B cell (primary cell): ENCODE data around the gene STAG1. TPM values are rescaled to one million over a fixed set of nuclear protein-coding genes. Genes with fewer than 3 reads are reported as not detected.

Experiments
- ATAC-seq: fragments of 200-7000 bp; cut with Tn5 transposase; one replicate; pipeline ENCODE4 v1.10.0; 2021; ENCODE audit warnings: low read depth, mild to moderate bottlenecking, moderate number of reproducible peaks, moderate library complexity
- CTCF ChIA-PET: fragments of 350-600 bp; sonication (Branson Sonifier 250); formaldehyde crosslinking; loops from one replicate; lab custom pipeline; 2021; ENCODE audit warnings: antibody characterized with exemption, inconsistent platforms; lab: Charles Lee
- POLR2A ChIA-PET: fragments of 350-600 bp; sonication (Branson Sonifier 250); formaldehyde crosslinking; loops from one replicate; lab custom pipeline; 2021; ENCODE audit warnings: antibody characterized with exemption; lab: Charles Lee
- DNase-seq: peaks from one replicate; pipeline ENCODE4 v3.0.0; 2013
- H2AFZ ChIP-seq: 2 replicates; pipeline ENCODE4 v1.6.1; 2012; ENCODE audit warnings: mild to moderate bottlenecking, low read depth, low read length; ENCODE audit not compliant: insufficient read depth, poor library complexity, severe bottlenecking
- H3K27ac ChIP-seq, 2 donors: 1 replicate in 1 of 2; 2 replicates in 1 of 2; pipeline ENCODE4 v1.5.1; 2012 to 2013; ENCODE audit warnings: low read length in 2 of 2, mild to moderate bottlenecking in 2 of 2, moderate library complexity in 1 of 2
- H3K27me3 ChIP-seq, 4 experiments: fragments of 200-600 bp in 1 of 4; sonication (generic) in 1 of 4; replicated peaks in 1 of 4; 1 replicate in 2 of 4; 2 replicates in 2 of 4; pipeline versions ENCODE4 v1.6.1 to v1.7.0; 2013 to 2016; ENCODE audit warnings: low read length in 3 of 4, mild to moderate bottlenecking in 2 of 4, mixed read lengths in 1 of 4, moderate library complexity in 1 of 4; ENCODE audit not compliant: insufficient read depth in 4 of 4, control insufficient read depth in 3 of 4; ENCODE audit errors: control extremely low read depth in 1 of 4
- H3K36me3 ChIP-seq, 2 experiments: replicated peaks in 1 of 2; 1 replicate in 1 of 2; 2 replicates in 1 of 2; pipeline versions ENCODE4 v1.6.1 to v1.7.1; 2013; ENCODE audit warnings: low read length in 1 of 2; ENCODE audit not compliant: insufficient read depth in 2 of 2, control insufficient read depth in 1 of 2; ENCODE audit errors: control extremely low read depth in 1 of 2, extremely low read depth in 1 of 2
- H3K4me1 ChIP-seq, 2 donors: fragments of 200-600 bp in 1 of 2; sonication (generic) in 1 of 2; 1 replicate in 1 of 2; 2 replicates in 1 of 2; pipeline versions ENCODE4 v1.5.1 to v1.6.1; 2013 to 2017; ENCODE audit warnings: low read length in 2 of 2; ENCODE audit not compliant: control insufficient read depth in 2 of 2, insufficient read depth in 2 of 2
- H3K4me2 ChIP-seq: replicated peaks from 2 replicates; pipeline ENCODE3; 2012; ENCODE audit warnings: mild to moderate bottlenecking, low read depth, low read length; ENCODE audit not compliant: poor library complexity, severe bottlenecking
- H3K4me3 ChIP-seq, 5 experiments: fragments of 200-600 bp in 1 of 5; sonication (generic) in 1 of 5; 1 replicate in 3 of 5; 2 replicates in 2 of 5; pipeline versions ENCODE4 v1.5.1 to v1.7.0; 2011 to 2016; ENCODE audit warnings: low read length in 4 of 5, mild to moderate bottlenecking in 4 of 5, low read depth in 2 of 5, control low read depth in 1 of 5, moderate library complexity in 1 of 5; ENCODE audit not compliant: insufficient read depth in 1 of 5; ENCODE audit errors: control extremely low read depth in 1 of 5, extremely low read depth in 1 of 5
- H3K79me2 ChIP-seq: fragments of 200-600 bp; sonication (generic); one replicate; pipeline ENCODE4 v1.6.0; 2016; ENCODE audit warnings: low read length; ENCODE audit not compliant: control insufficient read depth, insufficient read depth
- H3K9ac ChIP-seq: fragments of 200-600 bp; sonication (generic); 2 replicates; pipeline ENCODE4 v1.6.1; 2017; ENCODE audit warnings: mild to moderate bottlenecking, low read length, moderate library complexity
- H3K9me3 ChIP-seq, 3 donors: one replicate each; pipeline versions ENCODE4 v1.6.1 to v1.7.1; 2013; ENCODE audit warnings: low read length in 2 of 3; ENCODE audit not compliant: control insufficient read depth in 2 of 3, insufficient read depth in 1 of 3; ENCODE audit errors: control extremely low read depth in 1 of 3
- H4K20me1 ChIP-seq: 2 replicates; pipeline ENCODE4 v1.6.0; 2012; ENCODE audit warnings: mild to moderate bottlenecking, low read length; ENCODE audit not compliant: insufficient read depth, control insufficient read depth, poor library complexity, severe bottlenecking
- H3K27ac Mint-ChIP-seq: one replicate; pipeline ENCODE4 v1.8.0; 2021; ENCODE audit warnings: mixed read lengths
- H3K27me3 Mint-ChIP-seq: one replicate; pipeline ENCODE4 v1.8.0; 2021; ENCODE audit warnings: mixed read lengths
- H3K4me1 Mint-ChIP-seq: one replicate; pipeline ENCODE4 v1.8.0; 2021; ENCODE audit warnings: mixed read lengths
- H3K4me3 Mint-ChIP-seq: one replicate; pipeline ENCODE4 v1.8.0; 2021; ENCODE audit warnings: mixed read lengths
- H3K9me3 Mint-ChIP-seq: one replicate; pipeline ENCODE4 v1.8.0; 2022; ENCODE audit warnings: mixed read lengths; ENCODE audit not compliant: insufficient read depth
- CTCF ChIP-seq: fragments of 200-600 bp; IDR thresholded peaks from one replicate; pipeline ENCODE4 v1.8.0; 2022; ENCODE audit warnings: antibody characterized with exemption, mild to moderate bottlenecking
- EZH2 ChIP-seq: IDR thresholded peaks from 2 replicates; pipeline ENCODE4 v1.6.1; 2012; ENCODE audit warnings: borderline replicate concordance, low read depth, mild to moderate bottlenecking, moderate library complexity, low read length; ENCODE audit not compliant: insufficient read depth, poor library complexity, severe bottlenecking
- WGBS: methylation state at CpG from one replicate; pipeline ENCODE4 v1.1.5; 2013; ENCODE audit warnings: missing lambda C conversion rate; ENCODE audit not compliant: insufficient coverage; 5-methylcytosine and 5-hydroxymethylcytosine counted together
- intact Hi-C: fragments of 100-400 bp; cut with micrococcal nuclease; formaldehyde crosslinking; loops from one replicate; pipeline ENCODE4 v1.10.0; 2022
- polyA plus RNA-seq: library from polyadenylated mRNA; depleted of rRNA; stranded (reverse); fragments of >200 nt; gene quantifications from 2 replicates; pipeline ENCODE4 v1.2.3, GENCODE V29; 2012
- total RNA-seq, 2 donors: library from RNA; stranded (reverse); fragments of 120-200 nt in 1 of 2; gene quantifications; 1 replicate in 1 of 2; 2 replicates in 1 of 2; pipeline versions ENCODE4 v1.2.3 to v1.2.4, GENCODE V29; 2013 to 2022

The STAG1 gene
- total and polyA plus RNA-seq, 2 donors (not counting 1 experiment from before 2014, with no cell fraction given): 9.2 to 77.0 TPM

DNA sequence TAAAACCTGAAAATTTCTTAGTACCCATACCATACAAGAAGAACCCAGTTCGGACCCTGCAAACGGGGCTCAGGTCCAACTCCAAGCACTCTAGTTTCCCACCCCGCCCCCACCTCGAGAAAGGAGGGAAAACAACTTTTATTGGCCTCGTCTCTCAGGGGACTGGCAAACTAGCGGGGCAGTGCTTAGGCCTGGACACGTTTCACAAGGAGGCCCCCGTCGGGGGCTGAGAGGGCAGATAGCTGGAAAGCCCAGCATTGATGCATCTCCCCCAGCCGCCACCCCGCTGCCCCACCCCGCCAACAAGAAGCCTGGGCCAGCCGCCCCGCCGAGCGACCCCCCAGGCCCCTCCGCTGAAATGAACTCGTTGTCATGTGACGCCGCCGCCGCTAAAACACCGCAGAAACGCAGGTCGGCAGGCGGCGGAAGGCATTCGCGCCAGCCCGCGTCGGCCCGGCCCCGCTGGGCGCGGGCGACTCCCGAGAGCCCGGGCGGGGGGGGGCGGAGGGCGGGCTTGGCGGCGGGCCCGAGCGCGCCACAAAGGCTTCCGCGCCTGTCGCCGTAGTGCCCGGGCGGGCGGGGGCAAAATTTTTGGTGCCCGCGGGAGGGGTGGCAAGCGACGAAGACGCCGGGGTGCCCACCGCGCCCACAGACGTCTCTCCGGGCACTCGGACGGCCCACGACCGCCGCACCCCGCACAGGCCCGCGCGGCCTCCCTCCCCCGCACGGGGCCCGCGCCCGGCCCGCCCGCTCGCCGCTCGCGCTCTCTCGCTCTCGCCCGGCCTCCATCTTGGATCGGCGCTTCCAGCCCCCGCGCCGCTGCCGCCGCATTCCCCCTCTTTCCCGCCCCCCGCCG is 634 bp downstream of the STAG1 start:
- DNase-seq (no peak), ATAC-seq (peak; percentile 15)
- WGBS: under 1% methylated on average over 93 of the region's 97 CpGs
- Mint-ChIP-seq H3K27me3 (no peaks in the 10 kb centered on the region), H3K9me3 (no peaks in the 10 kb centered on the region), H3K4me3 (peak overlapping the region; percentile 90), H3K27ac (peak overlapping the region; percentile 97), H3K4me1 (peaks cover 46% of the 10 kb centered on the region)
- POLR2A ChIA-PET: interaction anchor here (0.9 to 2.8 kb wide), 7 partner anchors 12 to 557 kb away, joined by 3 to 52 read pairs (median 5); partner anchors contain the start of genes MSL2, NCK1 and PCCB
- Histone ChIP-seq H3K9me3 (no peaks in the 10 kb centered on the region), H3K27me3 (no peaks in the 10 kb centered on the region), H4K20me1 (peaks cover 25% of the 10 kb centered on the region), H2AFZ (peak overlapping the region; percentile 96), H3K9ac (peak overlapping the region; percentile 97), H3K4me1 (peaks cover 25 to 30% of the 10 kb centered on the region in 2 donors), H3K27ac (peak overlapping the region; percentile 71 to 99), H3K36me3 (no peaks in the 10 kb centered on the region), H3K4me3 (peak overlapping the region; percentile 57 to 93 (median 88)), H3K4me2 (peak overlapping the region; percentile 82), H3K79me2 (peaks cover 49% of the 10 kb centered on the region)
- intact Hi-C loops: loop anchor here (1.0 to 5.0 kb wide), 9 partner anchors 67 to 1436 kb away; partner anchors contain the start of genes ARMC8, MSL2, NCK1 and PCCB
- TF ChIP-seq EZH2: no peak
- TF ChIP-seq CTCF: no peak
- CTCF ChIA-PET: interaction anchor here (0.9 to 3.4 kb wide), 29 partner anchors 10 to 683 kb away, joined by 3 to 66 read pairs (median 5); partner anchors contain the start of genes MSL2, NCK1 and SLC35G2
